Activated T-helper 17 cell treated with anti-CD3 and anti-CD28 coated beads, Interleukin-2, amount 50 U/mL, for 72 hours (primary cell): ENCODE measurements around the gene SYT1. TPM values are rescaled to one million over a fixed set of nuclear protein-coding genes. Genes with fewer than 3 reads are reported as not detected.

ENCODE experiments used
- ATAC-seq: fragments of 150-1000 bp; cut with Tn5 transposase; replicated peaks from 2 replicates; pipeline ENCODE4 v1.10.0; 2021; ENCODE audit warnings: mild to moderate bottlenecking, moderate library complexity
- H3K27ac Mint-ChIP-seq: one replicate; pipeline ENCODE4 v1.8.0; 2022; ENCODE audit warnings: mixed read lengths
- H3K27me3 Mint-ChIP-seq: one replicate; pipeline ENCODE4 v1.8.0; 2022; ENCODE audit warnings: mixed read lengths
- H3K36me3 Mint-ChIP-seq: one replicate; pipeline ENCODE4 v1.8.0; 2022; ENCODE audit warnings: low read depth, mild to moderate bottlenecking, mixed read lengths
- H3K4me1 Mint-ChIP-seq: one replicate; pipeline ENCODE4 v1.8.0; 2022; ENCODE audit warnings: mixed read lengths
- H3K4me3 Mint-ChIP-seq: one replicate; pipeline ENCODE4 v1.8.0; 2022; ENCODE audit warnings: mild to moderate bottlenecking, mixed read lengths
- H3K9me3 Mint-ChIP-seq: one replicate; pipeline ENCODE4 v1.8.0; 2022; ENCODE audit warnings: mixed read lengths
- total RNA-seq, 2 donors: library from RNA; stranded (reverse); gene quantifications; one replicate each; pipeline ENCODE4 v1.2.3, GENCODE V29; 2022

The SYT1 gene
- total RNA-seq, 2 donors from 2014 or later: not detected

- Mint-ChIP-seq H3K36me3 (no peaks in the 10 kb centered on the region), H3K9me3 (no peaks in the 10 kb centered on the region), H3K4me3 (no peak overlapping the region), H3K27me3 (no peaks in the 10 kb centered on the region), H3K27ac (no peak overlapping the region), H3K4me1 (no peaks in the 10 kb centered on the region)
- no peak for ATAC-seq
Observed at GRCh38 chr12:79402606-79403005, 538.0 kb downstream of the SYT1 start.

DNA sequence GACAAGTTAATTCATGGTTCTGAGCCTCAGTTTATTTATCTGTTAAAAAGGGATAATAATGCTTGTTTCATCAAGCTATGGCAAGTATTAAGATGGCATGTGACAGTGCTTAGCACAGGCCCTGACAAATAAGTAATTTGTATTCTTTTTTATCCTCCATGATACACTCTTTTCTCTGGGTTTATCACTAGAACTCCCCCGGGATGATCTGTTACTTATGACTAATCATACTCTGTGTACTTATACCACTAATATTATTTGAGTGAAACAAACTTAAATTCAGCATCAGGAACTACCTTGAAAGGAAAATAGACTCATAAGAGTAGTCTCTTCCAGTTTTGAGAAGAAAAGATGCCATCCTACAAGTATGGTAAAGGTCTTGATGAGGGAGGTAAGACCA, 542.4 kb downstream of the SYT1 start:
- no peaks in the 10 kb centered on the region for H3K9me3 Mint-ChIP-seq
- H3K27me3 Mint-ChIP-seq: no peaks in the 10 kb centered on the region
- H3K4me3 Mint-ChIP-seq: no peak overlapping the region
- H3K36me3 Mint-ChIP-seq: no peaks in the 10 kb centered on the region
- H3K27ac Mint-ChIP-seq: no peak overlapping the region
- H3K4me1 Mint-ChIP-seq: no peaks in the 10 kb centered on the region
- no peak for ATAC-seq

GRCh38 chr12:79407671-79408622, 543.4 kb downstream of the SYT1 start:
- Mint-ChIP-seq H3K4me1 (no peaks in the 10 kb centered on the region), H3K27me3 (no peaks in the 10 kb centered on the region), H3K4me3 (no peak overlapping the region), H3K9me3 (no peaks in the 10 kb centered on the region), H3K36me3 (no peaks in the 10 kb centered on the region), H3K27ac (no peak overlapping the region)
- ATAC-seq: peak; percentile 38

- H3K27ac Mint-ChIP-seq: no peak overlapping the region
- no peak overlapping the region for H3K4me3 Mint-ChIP-seq
- no peaks in the 10 kb centered on the region for H3K4me1 Mint-ChIP-seq
- H3K9me3 Mint-ChIP-seq: no peaks in the 10 kb centered on the region
- no peak for ATAC-seq
- H3K36me3 Mint-ChIP-seq: no peaks in the 10 kb centered on the region
- no peaks in the 10 kb centered on the region for H3K27me3 Mint-ChIP-seq
Observed at GRCh38 chr12:79408689-79409088, 544.1 kb downstream of the SYT1 start.

GRCh38 chr12:79409562-79409961, 545.0 kb downstream of the SYT1 start:
- no peaks in the 10 kb centered on the region for H3K9me3 Mint-ChIP-seq
- H3K27ac Mint-ChIP-seq: no peak overlapping the region
- no peak for ATAC-seq
- H3K4me1 Mint-ChIP-seq: no peaks in the 10 kb centered on the region
- H3K36me3 Mint-ChIP-seq: no peaks in the 10 kb centered on the region
- H3K4me3 Mint-ChIP-seq: no peak overlapping the region
- H3K27me3 Mint-ChIP-seq: no peaks in the 10 kb centered on the region

DNA sequence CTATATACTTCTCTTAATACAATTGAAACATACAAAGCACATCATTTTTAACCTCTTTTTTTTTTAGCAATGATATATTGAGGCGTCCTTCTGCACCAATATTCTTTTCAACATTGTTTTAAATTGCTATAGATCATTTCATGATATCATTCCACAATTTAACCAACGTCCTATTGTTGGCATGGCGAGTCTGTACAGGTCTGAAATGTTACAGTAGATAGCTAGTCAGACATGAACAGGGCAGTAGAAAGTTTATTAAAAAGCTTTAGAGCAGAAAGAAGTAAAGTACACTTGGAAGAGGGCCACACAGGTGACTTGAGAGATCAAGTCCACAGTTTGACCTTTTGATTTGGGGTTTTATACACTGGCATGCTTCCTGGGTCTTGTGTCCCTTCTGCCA, 547.2 kb downstream of the SYT1 start:
- H3K4me3 Mint-ChIP-seq: no peak overlapping the region
- no peak overlapping the region for H3K27ac Mint-ChIP-seq
- ATAC-seq: no peak
- no peaks in the 10 kb centered on the region for H3K9me3 Mint-ChIP-seq
- H3K27me3 Mint-ChIP-seq: no peaks in the 10 kb centered on the region
- no peaks in the 10 kb centered on the region for H3K36me3 Mint-ChIP-seq
- no peaks in the 10 kb centered on the region for H3K4me1 Mint-ChIP-seq

- Mint-ChIP-seq H3K27ac (no peak overlapping the region), H3K4me1 (no peaks in the 10 kb centered on the region), H3K27me3 (no peaks in the 10 kb centered on the region), H3K36me3 (no peaks in the 10 kb centered on the region), H3K4me3 (no peak overlapping the region), H3K9me3 (no peaks in the 10 kb centered on the region)
- no peak for ATAC-seq
Observed at GRCh38 chr12:79413796-79414195, 549.2 kb downstream of the SYT1 start.

- Mint-ChIP-seq H3K9me3 (no peaks in the 10 kb centered on the region), H3K27ac (no peak overlapping the region), H3K4me3 (no peak overlapping the region), H3K27me3 (no peaks in the 10 kb centered on the region), H3K4me1 (no peaks in the 10 kb centered on the region), H3K36me3 (no peaks in the 10 kb centered on the region)
- no peak for ATAC-seq
Observed at GRCh38 chr12:79414252-79414651, 549.7 kb downstream of the SYT1 start.

DNA sequence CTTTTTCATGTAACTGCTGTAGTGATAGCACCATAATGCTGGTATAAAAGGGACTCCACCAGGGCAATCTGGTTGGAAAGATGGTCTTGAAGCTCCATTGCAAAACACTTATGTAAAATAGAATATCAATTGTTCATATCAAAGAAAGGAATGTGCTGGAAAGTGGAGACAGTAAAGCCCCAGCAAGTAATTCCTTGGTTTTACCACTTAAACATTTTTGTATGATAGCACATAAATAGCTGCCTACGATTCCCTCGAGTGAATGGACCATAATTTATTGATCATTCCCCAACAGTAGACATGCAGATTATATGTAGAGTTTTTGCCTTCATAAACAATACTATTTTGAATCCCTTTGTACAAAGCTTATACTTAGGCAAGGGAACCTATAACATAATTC, 550.7 kb downstream of the SYT1 start:
- Mint-ChIP-seq H3K9me3 (no peaks in the 10 kb centered on the region), H3K4me1 (no peaks in the 10 kb centered on the region), H3K27me3 (no peaks in the 10 kb centered on the region), H3K27ac (no peak overlapping the region), H3K4me3 (no peak overlapping the region), H3K36me3 (no peaks in the 10 kb centered on the region)
- no peak for ATAC-seq

DNA sequence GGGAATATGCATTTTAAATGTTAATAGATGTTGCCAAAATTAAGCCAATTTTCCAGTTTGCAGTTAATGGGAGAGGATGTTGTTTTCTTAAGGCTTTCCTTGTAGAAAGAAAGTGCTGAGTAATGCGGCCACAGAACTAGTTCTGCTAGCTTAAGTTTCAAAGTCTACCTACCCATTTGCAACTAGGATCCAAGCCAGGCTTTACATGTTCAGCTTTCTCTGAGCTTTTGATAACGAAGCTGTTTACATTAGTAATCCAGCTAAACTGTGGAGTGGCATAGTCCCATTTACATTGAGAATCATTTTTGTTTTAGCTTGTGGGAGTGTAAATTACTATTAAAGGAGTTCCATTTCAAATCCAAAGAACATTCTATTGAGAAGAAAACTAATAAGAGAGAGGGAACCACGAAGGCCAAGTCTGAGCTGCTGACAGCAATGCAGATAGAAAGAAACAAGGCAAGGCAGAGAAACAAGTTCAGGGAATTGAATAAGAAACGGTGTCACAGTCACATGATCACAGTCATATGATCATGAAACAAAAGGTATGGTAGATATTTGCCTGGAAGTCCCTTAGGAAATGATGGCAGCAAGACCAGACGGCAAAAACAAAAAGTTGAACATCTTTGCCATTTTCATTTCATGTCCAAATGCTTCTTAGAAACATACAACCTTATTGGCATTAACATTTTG, 551.3 kb downstream of the SYT1 start:
- Mint-ChIP-seq H3K36me3 (no peaks in the 10 kb centered on the region), H3K4me3 (no peak overlapping the region), H3K4me1 (no peaks in the 10 kb centered on the region), H3K27ac (no peak overlapping the region), H3K9me3 (no peaks in the 10 kb centered on the region), H3K27me3 (no peaks in the 10 kb centered on the region)
- no peak for ATAC-seq

DNA sequence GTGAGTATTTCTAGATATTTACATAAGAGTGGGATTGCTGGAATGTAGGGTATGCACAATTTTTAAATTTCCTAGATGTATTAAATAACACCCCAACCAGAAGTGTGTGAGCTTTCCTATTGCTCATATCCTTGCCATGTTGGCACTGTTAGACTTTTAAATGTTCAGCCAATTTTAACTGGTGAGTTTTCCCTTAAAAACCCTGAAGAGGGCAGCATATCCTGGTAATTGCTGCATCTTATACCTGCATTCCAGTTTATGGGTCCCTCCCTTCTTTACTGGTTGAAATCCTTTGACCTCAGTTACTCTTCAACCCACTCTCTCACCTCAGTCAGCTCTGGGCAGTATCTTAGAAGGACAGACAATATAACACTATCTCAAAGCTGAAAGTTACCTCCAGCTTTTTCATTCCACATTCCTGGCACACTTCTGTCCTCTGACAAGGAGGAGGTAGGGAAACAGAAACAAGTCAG, 555.6 kb downstream of the SYT1 start:
- Mint-ChIP-seq H3K36me3 (no peaks in the 10 kb centered on the region), H3K9me3 (no peaks in the 10 kb centered on the region), H3K27ac (no peak overlapping the region), H3K27me3 (no peaks in the 10 kb centered on the region), H3K4me3 (no peak overlapping the region), H3K4me1 (no peaks in the 10 kb centered on the region)
- ATAC-seq: no peak

- ATAC-seq: no peak
- Mint-ChIP-seq H3K27me3 (no peaks in the 10 kb centered on the region), H3K4me1 (no peaks in the 10 kb centered on the region), H3K27ac (no peak overlapping the region), H3K36me3 (no peaks in the 10 kb centered on the region), H3K9me3 (no peaks in the 10 kb centered on the region), H3K4me3 (no peak overlapping the region)
Observed at GRCh38 chr12:79421236-79421740, 556.7 kb downstream of the SYT1 start.

DNA sequence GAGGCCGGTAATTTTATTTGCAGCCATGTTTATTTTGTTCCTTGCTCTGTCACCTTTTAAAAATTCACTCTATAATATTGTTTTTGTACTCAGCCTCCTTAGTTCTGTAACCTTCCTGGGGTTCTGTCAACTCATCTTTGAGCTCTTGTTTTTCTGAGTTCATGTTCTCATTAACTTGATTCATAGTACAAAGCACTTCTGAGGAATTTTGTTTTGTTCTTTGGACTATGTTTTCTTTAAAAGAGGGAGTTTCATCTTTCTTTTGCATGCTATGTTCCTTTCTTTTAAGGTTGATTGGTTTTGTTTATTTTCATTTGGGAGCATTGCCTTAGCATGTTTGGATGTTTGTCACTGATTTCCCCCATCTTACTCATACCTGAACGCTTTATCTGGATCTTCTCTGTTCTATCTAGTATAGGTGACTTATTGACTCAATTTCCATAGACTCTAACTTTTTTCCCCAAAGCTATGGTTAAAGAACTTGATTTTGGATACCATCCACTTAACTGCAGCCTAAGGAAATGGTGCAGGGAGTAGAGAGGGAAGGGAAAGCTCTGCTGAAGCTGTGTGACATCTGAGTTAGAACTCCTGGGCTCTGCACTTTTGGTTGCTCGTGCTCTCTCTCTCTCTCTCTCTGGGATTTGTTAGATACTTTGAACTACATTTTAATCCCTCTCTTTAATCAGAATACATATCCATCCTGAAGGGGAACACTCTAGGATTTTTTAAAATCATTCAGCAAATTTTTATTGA, 557.7 kb downstream of the SYT1 start:
- Mint-ChIP-seq H3K27ac (no peak overlapping the region), H3K36me3 (no peaks in the 10 kb centered on the region), H3K9me3 (no peaks in the 10 kb centered on the region), H3K27me3 (no peaks in the 10 kb centered on the region), H3K4me3 (no peak overlapping the region), H3K4me1 (no peaks in the 10 kb centered on the region)
- no peak for ATAC-seq

GRCh38 chr12:79423560-79423959, 559.0 kb downstream of the SYT1 start:
- Mint-ChIP-seq H3K27me3 (peaks cover 4% of the 10 kb centered on the region), H3K36me3 (no peaks in the 10 kb centered on the region), H3K27ac (no peak overlapping the region), H3K4me1 (no peaks in the 10 kb centered on the region), H3K9me3 (no peaks in the 10 kb centered on the region), H3K4me3 (no peak overlapping the region)
- ATAC-seq: no peak
